Stimulated activated CD4-positive, alpha-beta T cell treated with anti-CD3 and anti-CD28 coated beads, Interleukin-2, amount 100 ng/mL, for 24 hours (primary cell): ENCODE results near the gene LARGE1.

ENCODE experiments used
- DNase-seq, 2 donors: peaks; one replicate each; pipeline ENCODE4 v3.0.0-alpha.2; 2020

Gene LARGE1

GRCh38 chr22:33913188-33913587 is 7.1 kb downstream of the LARGE1 start:
- DNase-seq, result no peak

- DNase-seq, result no peak
These were observed 10.4 kb downstream of the LARGE1 start for GRCh38 chr22:33909911-33910310.

- no peak for DNase-seq
These were observed 11.2 kb downstream of the LARGE1 start for GRCh38 chr22:33909075-33909458.

- DNase-seq, result no peak
These were observed 11.9 kb downstream of the LARGE1 start for GRCh38 chr22:33908171-33909074.

GRCh38 chr22:33906954-33907353 is 13.3 kb downstream of the LARGE1 start:
- DNase-seq, result no peak

GRCh38 chr22:33906475-33906874 is 13.8 kb downstream of the LARGE1 start:
- no peak for DNase-seq

GRCh38 chr22:33903012-33903411 is 17.3 kb downstream of the LARGE1 start:
- no peak for DNase-seq

GRCh38 chr22:33902073-33902472 is 18.2 kb downstream of the LARGE1 start:
- DNase-seq, result no peak

GRCh38 chr22:33898121-33898520 is 22.2 kb downstream of the LARGE1 start:
- no peak for DNase-seq

GRCh38 chr22:33897448-33897835 is 22.8 kb downstream of the LARGE1 start:
- no peak for DNase-seq

- no peak for DNase-seq
These were observed 23.5 kb downstream of the LARGE1 start for GRCh38 chr22:33896575-33897447.

GRCh38 chr22:33896154-33896553 is 24.1 kb downstream of the LARGE1 start:
- no peak for DNase-seq

GRCh38 chr22:33895444-33895843 is 24.8 kb downstream of the LARGE1 start:
- DNase-seq, result no peak

- DNase-seq, result no peak
These were observed 25.8 kb downstream of the LARGE1 start for GRCh38 chr22:33894515-33894914.

GRCh38 chr22:33894036-33894435 is 26.2 kb downstream of the LARGE1 start:
- no peak for DNase-seq

GRCh38 chr22:33893512-33893911 is 26.8 kb downstream of the LARGE1 start:
- no peak for DNase-seq

GRCh38 chr22:33891992-33892391 is 28.3 kb downstream of the LARGE1 start:
- DNase-seq, result no peak

GRCh38 chr22:33891455-33891854 is 28.8 kb downstream of the LARGE1 start:
- DNase-seq, result no peak

GRCh38 chr22:33889748-33890147 is 30.5 kb downstream of the LARGE1 start:
- no peak for DNase-seq

- DNase-seq, result no peak
These were observed 31.5 kb downstream of the LARGE1 start for GRCh38 chr22:33888821-33889220.

- no peak for DNase-seq
These were observed 33.1 kb downstream of the LARGE1 start for GRCh38 chr22:33887173-33887572.

- DNase-seq, result no peak
These were observed 33.6 kb downstream of the LARGE1 start for GRCh38 chr22:33886696-33887095.

GRCh38 chr22:33884829-33885228 is 35.4 kb downstream of the LARGE1 start:
- DNase-seq, result no peak
